Lower leg skin (tissue), 4 donors: Measurements from ENCODE around the gene ISCA1. TPM values are rescaled to one million over a fixed set of nuclear protein-coding genes. Genes with fewer than 3 reads are reported as not detected.
"Not testable (repeated sequence)": the region's sequence is repeated elsewhere in the genome, so short reads cannot be mapped to it uniquely, and the experiment has no call there.

Source experiments
- DNase-seq, 2 donors: peaks; one replicate each; pipeline ENCODE4 v3.0.0-alpha.2; 2019; ENCODE audit warnings: low spot score in 2 of 2
- H3K4me3 ChIP-seq: fragments of 200-600 bp; sonication (generic); 2 replicates; pipeline ENCODE4 v1.5.1; 2017; ENCODE audit warnings: mild to moderate bottlenecking, low read depth; ENCODE audit not compliant: poor library complexity, severe bottlenecking
- CTCF ChIP-seq, 3 donors: fragments of 450-650 bp; IDR thresholded peaks; one replicate each; pipeline ENCODE4 v1.5.1; 2016; ENCODE audit warnings: antibody characterized with exemption in 3 of 3, mild to moderate bottlenecking in 3 of 3, moderate library complexity in 2 of 3
- POLR2A ChIP-seq, 2 donors: fragments of 450-650 bp; IDR thresholded peaks; one replicate each; pipeline ENCODE4 v1.6.1; 2016 to 2017; ENCODE audit warnings: antibody characterized with exemption in 2 of 2, mild to moderate bottlenecking in 1 of 2, moderate library complexity in 1 of 2
- WGBS, 2 donors: methylation state at CpG; one replicate each; pipeline ENCODE4 v1.1.5; 2018; 5-methylcytosine and 5-hydroxymethylcytosine counted together
- intact Hi-C: fragments of 100-400 bp; cut with DNase I; formaldehyde crosslinking; loops from one replicate; pipeline ENCODE4 v1.15.0; 2023; ENCODE audit warnings: low total_unique reads
- total RNA-seq, 4 donors: library from RNA; depleted of rRNA; stranded (reverse); fragments of >200 nt; gene quantifications; one replicate each; pipeline ENCODE4 v1.1.0, GENCODE V29; 2016

ISCA1 gene
- total RNA-seq, 4 donors from 2014 or later = 24.1 to 36.1 (median 27.6) TPM

GRCh38 chr9:86308687-86309086, 26.3 kb upstream of the ISCA1 start:
- intact Hi-C loops = no loop called here
- no peak for DNase-seq
- H3K4me3 ChIP-seq = no peak overlapping the region
- 93 to 96% methylated on average over 1 of the region's 1 CpG for WGBS, 2 donors
- TF ChIP-seq CTCF (IDR thresholded peaks at IDR 0.05) (no peak), POLR2A (IDR thresholded peaks at IDR 0.05) (no peak)

GRCh38 chr9:86304236-86304730, 21.9 kb upstream of the ISCA1 start:
- WGBS, 2 donors = 46 to 50% methylated on average over 3 of the region's 3 CpGs
- no peak for DNase-seq
- H3K4me3 ChIP-seq = no peak overlapping the region
- intact Hi-C loops = no loop called here
- TF ChIP-seq CTCF (IDR thresholded peaks at IDR 0.05) (no peak), POLR2A (IDR thresholded peaks at IDR 0.05) (no peak)

- H3K4me3 ChIP-seq = no peak overlapping the region
- intact Hi-C loops = no loop called here
- WGBS, 2 donors = 70 to 82% methylated on average over 4 of the region's 4 CpGs
- DNase-seq = no peak
- no peak for TF ChIP-seq CTCF (IDR thresholded peaks at IDR 0.05)
- TF ChIP-seq POLR2A (IDR thresholded peaks at IDR 0.05) = no peak
These were observed 21.1 kb upstream of the ISCA1 start for GRCh38 chr9:86303316-86303975.

GRCh38 chr9:86301686-86302085, 19.3 kb upstream of the ISCA1 start:
- no peak overlapping the region for H3K4me3 ChIP-seq
- DNase-seq = no peak
- intact Hi-C loops = no loop called here
- 21 to 40% methylated on average over 1 of the region's 1 CpG for WGBS, 2 donors
- TF ChIP-seq POLR2A (IDR thresholded peaks at IDR 0.05) = no peak
- no peak for TF ChIP-seq CTCF (IDR thresholded peaks at IDR 0.05)

- intact Hi-C loops = no loop called here
- 92 to 95% methylated on average over 2 of the region's 2 CpGs for WGBS, 2 donors
- no peak for TF ChIP-seq CTCF (IDR thresholded peaks at IDR 0.05)
- no peak for TF ChIP-seq POLR2A (IDR thresholded peaks at IDR 0.05)
- DNase-seq = no peak
- no peak overlapping the region for H3K4me3 ChIP-seq
These were observed 18.4 kb upstream of the ISCA1 start for GRCh38 chr9:86300701-86301100.

- TF ChIP-seq CTCF (IDR thresholded peaks at IDR 0.05) (no peak), POLR2A (IDR thresholded peaks at IDR 0.05) (no peak)
- DNase-seq = no peak
- no peak overlapping the region for H3K4me3 ChIP-seq
- 89 to 91% methylated on average over 11 of the region's 11 CpGs for WGBS, 2 donors
- intact Hi-C loops = no loop called here
These were observed 16.5 kb upstream of the ISCA1 start for GRCh38 chr9:86298873-86299272.

- WGBS, 2 donors = 90 to 93% methylated on average over 6 of the region's 6 CpGs
- intact Hi-C loops, DNase-seq, H3K4me3 ChIP-seq: not testable (repeated sequence)
These were observed 8.0 kb upstream of the ISCA1 start for GRCh38 chr9:86290341-86290740.
